ENCODE data around the gene FAF1.

Gene FAF1

GRCh38 chr1:50700214-50700613 is 259.9 kb downstream of the FAF1 start:
- H3K9me3 ChIP-seq (ENCODE audit: control insufficient read depth, insufficient read depth, low read depth, low read length), result no peaks in the 10 kb centered on the region
- H3K4me1 ChIP-seq (ENCODE audit: control insufficient read depth, insufficient read depth, low read length), result peaks cover 42% of the 10 kb centered on the region
- CTCF ChIA-PET, result interaction anchor here (0.6 kb wide), 1 partner anchor 85 kb away, joined by 3 read pairs; no protein-coding TSS in a partner anchor
- POLR2A ChIA-PET, result no interaction called here
- H3K27ac ChIP-seq (ENCODE audit: extremely low read depth, low read depth, low read length), result no peak overlapping the region
- H3K36me3 ChIP-seq (ENCODE audit: control insufficient read depth in 2 of 2, insufficient read depth in 1 of 2, low read length in 2 of 2), result no peaks in the 10 kb centered on the region
- no peak overlapping the region for H3K4me3 ChIP-seq (ENCODE audit: low read depth, low read length)
- no peak for TF ChIP-seq MEIS1 (CRISPR knock-in tag; IDR thresholded peaks at IDR 0.05; ENCODE audit: borderline replicate concordance)
- no peak for TF ChIP-seq ZNF404 (tag by site-specific recombination; IDR thresholded peaks at IDR 0.05)
- TF ChIP-seq OSR2 (tag by site-specific recombination; IDR thresholded peaks at IDR 0.05), result peak; percentile 88
- TF ChIP-seq ZNF513 (tag by site-specific recombination; IDR thresholded peaks at IDR 0.05), result no peak
- peak; percentile 58; the same call in 1 of the 2 replicates for TF ChIP-seq ZNF596 (tag by site-specific recombination; IDR thresholded peaks at IDR 0.05)
- TF ChIP-seq ZFP69B (tag by site-specific recombination; IDR thresholded peaks at IDR 0.05), result no peak
- 0 out of 2 replicates have a peak, but pooled peaks have one; percentile 18 for TF ChIP-seq ZNF398 (tag by site-specific recombination; IDR thresholded peaks at IDR 0.05)
- TF ChIP-seq ZIC2 (tag by site-specific recombination; IDR thresholded peaks at IDR 0.05), result peak; percentile 40; the same call in 1 of the 2 replicates
- peak; percentile 88 for TF ChIP-seq PRDM6 (tag by site-specific recombination; IDR thresholded peaks at IDR 0.05)
- TF ChIP-seq IKZF3 (tag by site-specific recombination; IDR thresholded peaks at IDR 0.05), result peak; percentile 20; the same call in 1 of the 2 replicates
- peak; percentile 58; the same call in 1 of the 2 replicates for TF ChIP-seq ZBTB44 (tag by site-specific recombination; IDR thresholded peaks at IDR 0.05)
- peak; percentile 47; the same call in 1 of the 2 replicates for TF ChIP-seq PRDM4 (tag by site-specific recombination; IDR thresholded peaks at IDR 0.05)
- 0 out of 2 replicates have a peak, but pooled peaks have one; percentile 54 for TF ChIP-seq ZNF843 (tag by site-specific recombination; IDR thresholded peaks at IDR 0.05)
- no peak for TF ChIP-seq ZNF837 (tag by site-specific recombination; IDR thresholded peaks at IDR 0.05)
- peak; percentile 56; the same call in 1 of the 2 replicates for TF ChIP-seq TCF7L2 (IDR thresholded peaks at IDR 0.05; ENCODE audit: borderline replicate concordance, low read depth, low read length)
- peak; percentile 52; the same call in 1 of the 2 replicates for TF ChIP-seq ZXDB (tag by site-specific recombination; IDR thresholded peaks at IDR 0.05)
- no peak for TF ChIP-seq ZNF266 (tag by site-specific recombination; IDR thresholded peaks at IDR 0.05; ENCODE audit: low read depth)
- no peak for TF ChIP-seq KLF7 (tag by site-specific recombination; IDR thresholded peaks at IDR 0.05; ENCODE audit: borderline replicate concordance)
- TF ChIP-seq ZNF18 (tag by site-specific recombination; IDR thresholded peaks at IDR 0.05), result peak; percentile 66; the same call in 1 of the 2 replicates
- peak; percentile 91 for TF ChIP-seq FEZF1 (tag by site-specific recombination; IDR thresholded peaks at IDR 0.05)

Measured in HEK293 (cell line).